HepG2 (cell line): ENCODE results near the gene ENSA. TPM values are rescaled to one million over a fixed set of nuclear protein-coding genes. Genes with fewer than 3 reads are reported as not detected.

Experiments used
- GABPA ChIP-seq, 2 experiments: IDR thresholded peaks; 2 replicates each; pipeline ENCODE4 v1.6.1; 2011 to 2016; ENCODE audit warnings: low read depth in 2 of 2, low read length in 1 of 2, missing biosample characterization in 1 of 2, missing genetic modification characterization in 1 of 2
- RAD21 ChIP-seq: fragments of 450-650 bp; formaldehyde crosslinking; IDR thresholded peaks from 2 replicates; pipeline ENCODE4 v1.5.0; 2020; ENCODE audit warnings: mild to moderate bottlenecking
- TOPORS ChIP-seq: sonication (generic); formaldehyde crosslinking; IDR thresholded peaks from 2 replicates; pipeline ENCODE4 v1.8.0; 2023; ENCODE audit warnings: mild to moderate bottlenecking, missing genetic modification reagents
- ZNF264 ChIP-seq: sonication (generic); formaldehyde crosslinking; IDR thresholded peaks from 2 replicates; pipeline ENCODE4 v1.4.0; 2020; ENCODE audit warnings: missing genetic modification reagents
- polyA plus RNA-seq, 8 experiments: library from polyadenylated mRNA; depleted of rRNA in 3 of 8; stranded (reverse) in 7 of 8; unstranded in 1 of 8; fragments of >200 nt; fragmentation: Illumina TruSeq in 4 of 8; extraction: Trizol in 4 of 8; gene quantifications; 2 replicates each; pipeline versions ENCODE4 v1.2.1 to v1.2.3, GENCODE V29; 2011 to 2016; ENCODE audit warnings: low read depth in 4 of 8, missing spikeins in 1 of 8, mixed read lengths in 1 of 8; ENCODE audit not compliant: insufficient read depth in 1 of 8
- total RNA-seq, 5 experiments: library from RNA; depleted of rRNA; stranded (reverse); fragments of >200 nt; fragmentation: Illumina TruSeq; extraction: Trizol; gene quantifications; 2 replicates each; pipeline ENCODE4 v1.2.3, GENCODE V29; 2016; ENCODE audit warnings: low read depth in 1 of 5
- TF ChIP-seq, protein P1 (sequence below): sonication (generic); formaldehyde crosslinking; IDR thresholded peaks from 2 replicates; pipeline ENCODE4 v1.8.0; 2022; ENCODE audit warnings: mild to moderate bottlenecking, missing genetic modification reagents; ENCODE audit not compliant: insufficient replicate concordance
- TF ChIP-seq, protein P2 (sequence below): sonication (generic); formaldehyde crosslinking; IDR thresholded peaks from 2 replicates; pipeline ENCODE4 v1.5.1; 2020; ENCODE audit warnings: mild to moderate bottlenecking, missing genetic modification reagents, borderline replicate concordance
- TF ChIP-seq, protein P3 (sequence below): sonication (generic); formaldehyde crosslinking; IDR thresholded peaks from 2 replicates; pipeline ENCODE4 v1.8.1; 2023; ENCODE audit warnings: missing genetic modification reagents, mild to moderate bottlenecking, borderline replicate concordance

The ENSA gene
- total and polyA plus RNA-seq, 2 of the 13 experiments (the other 11 are each of a cell fraction or from before 2014, with no cell fraction given), result 54.5 to 111 TPM

DNA sequence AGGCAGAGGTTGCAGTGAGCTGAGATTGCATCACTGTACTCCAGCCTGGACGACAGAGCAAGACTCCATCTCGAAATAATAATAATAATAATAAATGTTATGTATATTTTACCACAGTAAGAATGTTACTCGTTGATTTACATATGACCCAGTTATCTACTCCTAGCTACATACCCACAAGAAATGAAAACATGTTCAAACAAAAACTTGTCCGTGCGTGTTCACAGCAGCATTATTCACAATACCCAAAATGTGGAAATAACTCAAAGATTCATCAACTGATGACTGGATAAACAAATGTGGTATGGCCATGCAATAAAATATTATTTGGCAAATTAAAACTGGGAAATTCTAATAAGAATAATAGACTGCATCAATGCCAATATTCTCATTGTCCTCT, 31.7 kb upstream of the ENSA start (continued):
- TF ChIP-seq, protein P1, sequence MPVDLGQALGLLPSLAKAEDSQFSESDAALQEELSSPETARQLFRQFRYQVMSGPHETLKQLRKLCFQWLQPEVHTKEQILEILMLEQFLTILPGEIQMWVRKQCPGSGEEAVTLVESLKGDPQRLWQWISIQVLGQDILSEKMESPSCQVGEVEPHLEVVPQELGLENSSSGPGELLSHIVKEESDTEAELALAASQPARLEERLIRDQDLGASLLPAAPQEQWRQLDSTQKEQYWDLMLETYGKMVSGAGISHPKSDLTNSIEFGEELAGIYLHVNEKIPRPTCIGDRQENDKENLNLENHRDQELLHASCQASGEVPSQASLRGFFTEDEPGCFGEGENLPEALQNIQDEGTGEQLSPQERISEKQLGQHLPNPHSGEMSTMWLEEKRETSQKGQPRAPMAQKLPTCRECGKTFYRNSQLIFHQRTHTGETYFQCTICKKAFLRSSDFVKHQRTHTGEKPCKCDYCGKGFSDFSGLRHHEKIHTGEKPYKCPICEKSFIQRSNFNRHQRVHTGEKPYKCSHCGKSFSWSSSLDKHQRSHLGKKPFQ, result no peak
- TF ChIP-seq ZNF264, result no peak
- TF ChIP-seq, protein P2, sequence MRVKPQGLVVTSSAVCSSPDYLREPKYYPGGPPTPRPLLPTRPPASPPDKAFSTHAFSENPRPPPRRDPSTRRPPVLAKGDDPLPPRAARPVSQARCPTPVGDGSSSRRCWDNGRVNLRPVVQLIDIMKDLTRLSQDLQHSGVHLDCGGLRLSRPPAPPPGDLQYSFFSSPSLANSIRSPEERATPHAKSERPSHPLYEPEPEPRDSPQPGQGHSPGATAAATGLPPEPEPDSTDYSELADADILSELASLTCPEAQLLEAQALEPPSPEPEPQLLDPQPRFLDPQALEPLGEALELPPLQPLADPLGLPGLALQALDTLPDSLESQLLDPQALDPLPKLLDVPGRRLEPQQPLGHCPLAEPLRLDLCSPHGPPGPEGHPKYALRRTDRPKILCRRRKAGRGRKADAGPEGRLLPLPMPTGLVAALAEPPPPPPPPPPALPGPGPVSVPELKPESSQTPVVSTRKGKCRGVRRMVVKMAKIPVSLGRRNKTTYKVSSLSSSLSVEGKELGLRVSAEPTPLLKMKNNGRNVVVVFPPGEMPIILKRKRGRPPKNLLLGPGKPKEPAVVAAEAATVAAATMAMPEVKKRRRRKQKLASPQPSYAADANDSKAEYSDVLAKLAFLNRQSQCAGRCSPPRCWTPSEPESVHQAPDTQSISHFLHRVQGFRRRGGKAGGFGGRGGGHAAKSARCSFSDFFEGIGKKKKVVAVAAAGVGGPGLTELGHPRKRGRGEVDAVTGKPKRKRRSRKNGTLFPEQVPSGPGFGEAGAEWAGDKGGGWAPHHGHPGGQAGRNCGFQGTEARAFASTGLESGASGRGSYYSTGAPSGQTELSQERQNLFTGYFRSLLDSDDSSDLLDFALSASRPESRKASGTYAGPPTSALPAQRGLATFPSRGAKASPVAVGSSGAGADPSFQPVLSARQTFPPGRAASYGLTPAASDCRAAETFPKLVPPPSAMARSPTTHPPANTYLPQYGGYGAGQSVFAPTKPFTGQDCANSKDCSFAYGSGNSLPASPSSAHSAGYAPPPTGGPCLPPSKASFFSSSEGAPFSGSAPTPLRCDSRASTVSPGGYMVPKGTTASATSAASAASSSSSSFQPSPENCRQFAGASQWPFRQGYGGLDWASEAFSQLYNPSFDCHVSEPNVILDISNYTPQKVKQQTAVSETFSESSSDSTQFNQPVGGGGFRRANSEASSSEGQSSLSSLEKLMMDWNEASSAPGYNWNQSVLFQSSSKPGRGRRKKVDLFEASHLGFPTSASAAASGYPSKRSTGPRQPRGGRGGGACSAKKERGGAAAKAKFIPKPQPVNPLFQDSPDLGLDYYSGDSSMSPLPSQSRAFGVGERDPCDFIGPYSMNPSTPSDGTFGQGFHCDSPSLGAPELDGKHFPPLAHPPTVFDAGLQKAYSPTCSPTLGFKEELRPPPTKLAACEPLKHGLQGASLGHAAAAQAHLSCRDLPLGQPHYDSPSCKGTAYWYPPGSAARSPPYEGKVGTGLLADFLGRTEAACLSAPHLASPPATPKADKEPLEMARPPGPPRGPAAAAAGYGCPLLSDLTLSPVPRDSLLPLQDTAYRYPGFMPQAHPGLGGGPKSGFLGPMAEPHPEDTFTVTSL (CRISPR knock-in tag), result no peak
- no peak for TF ChIP-seq RAD21
- TF ChIP-seq, protein P3, sequence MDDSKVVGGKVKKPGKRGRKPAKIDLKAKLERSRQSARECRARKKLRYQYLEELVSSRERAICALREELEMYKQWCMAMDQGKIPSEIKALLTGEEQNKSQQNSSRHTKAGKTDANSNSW (CRISPR knock-in tag), result no peak
- TF ChIP-seq TOPORS (CRISPR knock-in tag), result no peak
- no peak for TF ChIP-seq GABPA (IDR thresholded peaks at IDR 0.05; ENCODE audit: low read depth, low read length)
- TF ChIP-seq GABPA (CRISPR knock-in tag; IDR thresholded peaks at IDR 0.05; ENCODE audit: low read depth), result no peak
